22Rv1 (cell line): ENCODE results near the gene DCUN1D3.

Experiments used
- ZFX ChIP-seq: fragments of 450-650 bp; IDR thresholded peaks from 2 replicates; pipeline ENCODE4 v1.6.1; 2017; ENCODE audit warnings: antibody characterized with exemption, borderline replicate concordance
- TF ChIP-seq, protein P1 (sequence below): fragments of 450-650 bp; IDR thresholded peaks from 2 replicates; pipeline ENCODE4 v1.5.1; 2017; ENCODE audit warnings: mild to moderate bottlenecking

- TF ChIP-seq, protein P1, sequence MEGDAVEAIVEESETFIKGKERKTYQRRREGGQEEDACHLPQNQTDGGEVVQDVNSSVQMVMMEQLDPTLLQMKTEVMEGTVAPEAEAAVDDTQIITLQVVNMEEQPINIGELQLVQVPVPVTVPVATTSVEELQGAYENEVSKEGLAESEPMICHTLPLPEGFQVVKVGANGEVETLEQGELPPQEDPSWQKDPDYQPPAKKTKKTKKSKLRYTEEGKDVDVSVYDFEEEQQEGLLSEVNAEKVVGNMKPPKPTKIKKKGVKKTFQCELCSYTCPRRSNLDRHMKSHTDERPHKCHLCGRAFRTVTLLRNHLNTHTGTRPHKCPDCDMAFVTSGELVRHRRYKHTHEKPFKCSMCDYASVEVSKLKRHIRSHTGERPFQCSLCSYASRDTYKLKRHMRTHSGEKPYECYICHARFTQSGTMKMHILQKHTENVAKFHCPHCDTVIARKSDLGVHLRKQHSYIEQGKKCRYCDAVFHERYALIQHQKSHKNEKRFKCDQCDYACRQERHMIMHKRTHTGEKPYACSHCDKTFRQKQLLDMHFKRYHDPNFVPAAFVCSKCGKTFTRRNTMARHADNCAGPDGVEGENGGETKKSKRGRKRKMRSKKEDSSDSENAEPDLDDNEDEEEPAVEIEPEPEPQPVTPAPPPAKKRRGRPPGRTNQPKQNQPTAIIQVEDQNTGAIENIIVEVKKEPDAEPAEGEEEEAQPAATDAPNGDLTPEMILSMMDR: no peak
- TF ChIP-seq ZFX: no peak
Observed at GRCh38 chr16:20859229-20859628, 40.9 kb downstream of the DCUN1D3 start.
